GF-D8 (cell line): ENCODE data around the gene CIB4.

Experiments
- DNase-seq: peaks from one replicate; lab custom pipeline; 2025; lab: John Stamatoyannopoulos, UW

The CIB4 gene

GRCh38 chr2:26621469-26622199, 19.5 kb downstream of the CIB4 start:
- DNase-seq, result no peak

DNA sequence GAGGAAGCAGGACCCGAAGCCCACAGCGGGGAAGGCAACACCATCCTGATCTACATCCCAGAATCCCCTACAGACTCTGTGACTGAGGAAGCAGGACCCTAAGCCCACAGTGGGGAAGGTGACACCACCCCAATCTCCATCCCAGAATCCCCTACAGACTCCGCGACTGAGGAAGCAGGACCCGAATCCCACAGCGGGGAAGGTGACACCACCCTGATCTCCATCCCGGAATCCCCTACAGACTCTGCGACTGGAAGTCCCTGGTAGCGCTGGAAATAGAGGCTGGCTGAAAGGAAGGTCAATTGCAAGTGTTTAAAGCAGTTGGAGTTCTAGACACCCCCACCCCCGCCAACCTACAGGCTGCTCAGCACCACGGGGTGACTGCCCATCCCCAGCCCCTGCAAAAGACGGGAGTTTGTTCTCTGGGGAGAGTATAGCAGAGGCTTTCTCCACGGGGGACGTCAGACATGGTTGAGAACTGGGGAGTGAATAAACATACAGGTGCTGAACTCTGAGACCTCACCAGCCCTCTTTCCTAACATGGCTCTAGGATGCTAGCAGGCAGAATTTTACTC, 21.0 kb downstream of the CIB4 start:
- DNase-seq, result no peak

DNA sequence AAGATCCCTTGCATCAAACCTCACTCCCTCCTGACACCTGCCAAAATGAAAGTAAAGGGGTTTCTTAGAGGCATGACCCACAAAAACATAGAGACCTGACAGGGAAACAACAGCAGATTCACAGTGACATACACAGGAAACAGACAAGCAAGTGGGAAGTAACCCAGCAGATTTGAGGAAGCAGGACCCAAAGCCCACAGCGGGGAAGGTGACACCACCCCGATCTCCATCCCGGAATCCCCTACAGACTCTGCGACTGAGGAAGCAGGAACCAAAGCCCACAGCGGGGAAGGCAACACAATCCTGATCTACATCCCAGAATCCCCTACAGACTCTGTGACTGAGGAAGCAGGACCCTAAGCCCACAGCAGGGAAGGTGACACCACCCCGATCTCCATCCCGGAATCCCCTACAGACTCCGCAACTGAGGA, 21.6 kb downstream of the CIB4 start:
- DNase-seq, result no peak

- DNase-seq, result no peak
Measured at GRCh38 chr2:26619096-26619495, 22.1 kb downstream of the CIB4 start.

GRCh38 chr2:26618611-26619010, 22.6 kb downstream of the CIB4 start:
- DNase-seq, result no peak

DNA sequence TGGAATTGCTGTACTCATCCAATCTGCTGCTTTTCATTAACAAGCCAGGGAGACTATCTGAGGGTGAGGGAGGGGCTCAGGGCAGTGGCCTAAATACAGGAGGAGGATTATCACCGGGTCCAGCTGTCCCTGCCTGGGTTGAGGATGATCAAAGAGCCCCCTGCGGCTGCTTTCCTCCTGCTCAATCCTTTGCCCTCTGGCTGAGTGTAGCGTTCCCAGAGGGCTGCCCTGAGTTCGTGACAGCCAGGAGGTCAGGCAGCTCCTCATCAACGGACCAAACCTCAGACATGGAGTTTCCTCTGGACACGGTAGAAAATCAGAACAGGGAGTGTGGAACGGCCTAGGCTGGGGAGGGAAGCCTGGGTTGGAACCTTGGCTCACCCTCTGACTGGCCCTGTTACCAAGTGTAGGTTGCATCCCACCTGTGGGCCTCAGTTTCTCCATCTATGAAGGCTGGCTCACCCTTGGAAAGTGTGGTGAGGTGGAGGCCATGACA, 23.5 kb downstream of the CIB4 start:
- no peak for DNase-seq

GRCh38 chr2:26616706-26617587, 24.2 kb downstream of the CIB4 start:
- no peak for DNase-seq

GRCh38 chr2:26615860-26616705, 25.1 kb downstream of the CIB4 start:
- no peak for DNase-seq

DNA sequence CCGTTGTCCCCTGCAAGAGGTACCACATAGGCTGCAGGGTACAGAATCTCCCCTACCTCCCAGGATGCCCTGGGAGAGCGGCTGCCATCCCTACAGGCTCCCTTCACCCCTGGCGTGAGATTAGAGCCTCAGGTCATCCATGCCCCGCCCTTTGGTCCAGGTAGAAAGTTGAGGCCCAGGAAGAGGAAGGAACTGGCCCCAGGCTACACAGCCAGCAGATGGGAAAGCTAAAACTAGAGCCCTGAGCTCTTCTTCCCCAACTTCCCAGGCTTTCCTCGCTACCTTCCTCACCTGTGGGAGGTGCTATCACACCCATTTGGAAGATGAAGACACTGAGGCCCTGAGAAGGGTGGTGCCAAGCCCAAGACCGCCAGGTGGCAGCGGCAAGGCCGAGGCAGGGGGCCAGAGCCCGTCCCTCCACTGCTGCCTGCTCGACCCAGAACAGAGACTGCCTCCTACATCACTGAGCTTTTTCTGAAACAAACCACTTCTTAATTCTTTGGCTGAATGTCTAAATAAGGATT, 25.8 kb downstream of the CIB4 start:
- DNase-seq, result no peak

GRCh38 chr2:26614216-26615138, 26.7 kb downstream of the CIB4 start:
- no peak for DNase-seq

GRCh38 chr2:26613241-26614215, 27.6 kb downstream of the CIB4 start:
- no peak for DNase-seq

DNA sequence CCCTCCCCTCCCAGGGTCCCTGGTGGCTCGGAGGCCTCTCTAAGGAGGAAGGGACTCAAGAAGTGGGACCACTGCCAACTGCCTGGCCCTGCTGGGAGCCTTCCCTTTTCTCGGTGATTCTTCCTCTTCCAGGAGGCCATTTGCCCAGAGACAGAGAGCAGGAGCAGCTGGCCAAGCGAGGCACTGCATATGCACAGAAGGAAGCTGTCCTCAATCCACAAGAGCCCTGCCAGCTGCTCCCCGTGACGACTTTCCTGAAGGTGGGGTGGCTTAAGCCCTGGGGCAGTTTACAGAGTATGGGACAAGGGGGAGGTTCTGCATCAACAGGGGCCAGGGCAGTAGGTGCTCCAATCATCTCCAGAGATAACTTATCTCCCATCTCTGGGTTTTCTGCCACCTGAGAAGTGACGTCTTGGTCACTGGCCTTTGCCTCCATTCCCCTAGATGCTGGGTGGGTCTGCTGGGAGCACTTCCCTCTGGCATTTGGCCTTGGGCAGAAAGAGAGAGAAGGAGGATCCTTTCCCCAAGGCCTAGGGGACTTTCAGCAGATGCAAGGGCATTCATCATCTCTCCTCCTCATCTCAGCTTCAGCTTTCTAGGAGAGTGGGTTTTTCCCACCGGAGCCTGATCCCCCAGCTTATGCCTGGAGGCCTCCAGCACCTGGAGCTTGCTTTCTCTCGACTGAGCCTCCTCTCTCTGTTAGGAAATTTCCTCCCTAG, 28.5 kb downstream of the CIB4 start:
- no peak for DNase-seq

GRCh38 chr2:26612034-26612433, 29.1 kb downstream of the CIB4 start:
- DNase-seq, result no peak

GRCh38 chr2:26610504-26611335, 30.4 kb downstream of the CIB4 start:
- DNase-seq, result no peak

- DNase-seq, result no peak
Measured at GRCh38 chr2:26609839-26610277, 31.3 kb downstream of the CIB4 start.

- no peak for DNase-seq
Measured at GRCh38 chr2:26609205-26609631, 31.9 kb downstream of the CIB4 start.

DNA sequence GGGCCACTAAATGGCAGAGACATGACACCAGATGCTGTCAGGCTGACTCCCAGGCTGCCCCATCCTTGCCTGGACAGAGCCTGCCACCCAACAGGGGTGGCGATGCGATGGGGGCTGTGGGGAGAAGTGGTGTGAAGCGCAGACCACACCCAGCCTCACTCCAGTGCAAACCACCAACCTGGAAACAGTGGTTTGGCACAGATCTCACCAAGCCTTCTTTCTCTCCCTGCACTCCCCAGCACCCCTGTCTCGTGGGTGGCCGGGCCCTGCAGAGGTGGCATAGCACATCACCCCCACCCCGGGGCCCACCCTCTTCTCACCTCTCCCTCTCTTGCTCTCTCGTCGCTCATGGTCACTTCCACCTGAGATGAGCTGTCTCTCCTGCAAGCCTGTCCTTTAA, 32.6 kb downstream of the CIB4 start:
- no peak for DNase-seq

DNA sequence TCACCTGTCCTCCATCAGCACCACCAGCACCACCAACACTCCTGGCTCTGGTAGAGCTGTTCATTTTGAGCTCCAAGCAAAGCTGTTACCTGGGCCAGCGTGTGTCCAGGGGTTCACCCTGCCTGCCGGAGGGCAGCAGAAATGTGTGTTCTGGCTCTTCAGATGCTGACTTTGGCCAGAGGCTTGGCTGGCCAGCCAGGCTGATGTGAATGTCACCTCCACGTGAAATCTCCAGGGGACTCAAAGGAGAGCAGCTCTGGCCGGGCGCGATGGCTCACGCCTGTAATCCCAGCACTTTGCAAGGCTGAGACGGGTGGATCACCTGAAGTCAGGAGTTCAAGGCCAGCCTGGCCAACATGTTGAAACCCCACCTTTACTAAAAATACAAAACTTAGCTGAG, 33.5 kb downstream of the CIB4 start:
- DNase-seq, result no peak
